Astrocyte (in vitro differentiated cells and primary cell): ENCODE data around the gene GLRA1. TPM values are rescaled to one million over a fixed set of nuclear protein-coding genes. Genes with fewer than 3 reads are reported as not detected.

Experiments
- DNase-seq: peaks from one replicate; pipeline ENCODE4 v3.0.0-alpha.2; 2010; ENCODE audit warnings: low read depth
- FAIRE-seq: peaks from 2 replicates; lab custom pipeline; 2011; peaks lifted over from hg19 to GRCh38; lab: Jason Lieb, UNC
- H2AFZ ChIP-seq: 2 replicates; pipeline ENCODE4 v1.6.0; 2012; ENCODE audit warnings: low read depth, low read length, inconsistent platforms
- H3K27ac ChIP-seq: 2 replicates; pipeline ENCODE4 v1.5.1; 2011; ENCODE audit warnings: low read depth, low read length, inconsistent platforms
- H3K27me3 ChIP-seq: 2 replicates; pipeline ENCODE4 v1.6.0; 2011; ENCODE audit warnings: low read length, inconsistent platforms; ENCODE audit not compliant: insufficient read depth
- H3K36me3 ChIP-seq: 2 replicates; pipeline ENCODE4 v1.5.1; 2011; ENCODE audit warnings: low read length, inconsistent platforms; ENCODE audit not compliant: insufficient read depth
- H3K4me1 ChIP-seq: 2 replicates; pipeline ENCODE4 v1.5.1; 2011; ENCODE audit warnings: low read length, inconsistent platforms; ENCODE audit not compliant: insufficient read depth
- H3K4me2 ChIP-seq: 2 replicates; pipeline ENCODE4 v1.6.0; 2012; ENCODE audit warnings: low read length, inconsistent platforms
- H3K4me3 ChIP-seq: 2 replicates; pipeline ENCODE4 v1.5.1; 2011; ENCODE audit warnings: low read depth, mild to moderate bottlenecking, low read length, inconsistent platforms; ENCODE audit not compliant: insufficient read depth
- H3K79me2 ChIP-seq: 2 replicates; pipeline ENCODE4 v1.6.0; 2012; ENCODE audit warnings: mild to moderate bottlenecking, low read length, inconsistent platforms; ENCODE audit not compliant: insufficient read depth
- H3K9ac ChIP-seq: 2 replicates; pipeline ENCODE4 v1.6.0; 2012; ENCODE audit warnings: mild to moderate bottlenecking, low read length, inconsistent platforms
- H3K9me3 ChIP-seq: 2 replicates; pipeline ENCODE4 v1.5.1; 2012; ENCODE audit warnings: low read depth, mild to moderate bottlenecking, low read length, inconsistent platforms; ENCODE audit not compliant: insufficient read depth
- H4K20me1 ChIP-seq: 2 replicates; pipeline ENCODE4 v1.6.0; 2012; ENCODE audit warnings: low read length, inconsistent platforms; ENCODE audit not compliant: insufficient read depth
- H3K27ac Mint-ChIP-seq: one replicate; pipeline ENCODE4 v1.8.0; 2021; ENCODE audit warnings: mild to moderate bottlenecking, mixed read lengths; ENCODE audit not compliant: unreplicated experiment
- H3K27me3 Mint-ChIP-seq: one replicate; pipeline ENCODE4 v1.8.0; 2021; ENCODE audit warnings: low read depth, mixed read lengths; ENCODE audit not compliant: unreplicated experiment
- H3K36me3 Mint-ChIP-seq: one replicate; pipeline ENCODE4 v1.8.0; 2021; ENCODE audit warnings: low read depth, mixed read lengths; ENCODE audit not compliant: unreplicated experiment
- H3K4me1 Mint-ChIP-seq: one replicate; pipeline ENCODE4 v1.8.0; 2021; ENCODE audit warnings: low read depth, mixed read lengths; ENCODE audit not compliant: unreplicated experiment
- H3K4me3 Mint-ChIP-seq: one replicate; pipeline ENCODE4 v1.8.0; 2021; ENCODE audit warnings: mild to moderate bottlenecking, moderate library complexity, mixed read lengths; ENCODE audit not compliant: unreplicated experiment
- H3K9me3 Mint-ChIP-seq: one replicate; pipeline ENCODE4 v1.8.0; 2021; ENCODE audit warnings: mild to moderate bottlenecking, mixed read lengths; ENCODE audit not compliant: unreplicated experiment
- CTCF ChIP-seq: IDR thresholded peaks from 2 replicates; pipeline ENCODE4 v1.5.1; 2011; ENCODE audit warnings: low read depth, mild to moderate bottlenecking, inconsistent platforms, low read length, moderate library complexity; ENCODE audit not compliant: insufficient read depth
- EZH2 ChIP-seq: IDR thresholded peaks from 2 replicates; pipeline ENCODE4 v1.6.1; 2012; ENCODE audit warnings: mild to moderate bottlenecking, low read length, inconsistent platforms; ENCODE audit not compliant: insufficient read depth
- total RNA-seq: library from RNA; stranded (reverse); gene quantifications from 2 replicates; pipeline ENCODE4 v1.2.1, GENCODE V29; 2021

Gene GLRA1
- total RNA-seq, 1 donor from 2014 or later = not detected

GRCh38 chr5:151904909-151905308 lies 19.7 kb downstream of the GLRA1 start:
- no peak overlapping the region for H2AFZ ChIP-seq
- H3K9me3 Mint-ChIP-seq = no peaks in the 10 kb centered on the region
- peak overlapping the region; percentile 30 for H3K4me2 ChIP-seq
- H3K79me2 ChIP-seq = no peaks in the 10 kb centered on the region
- H3K27ac Mint-ChIP-seq = no peak overlapping the region
- no peak overlapping the region for H3K4me3 ChIP-seq
- peaks cover 38% of the 10 kb centered on the region for H3K27me3 Mint-ChIP-seq
- H3K36me3 ChIP-seq = no peaks in the 10 kb centered on the region
- no peak for TF ChIP-seq CTCF
- TF ChIP-seq EZH2 = no peak
- H3K9ac ChIP-seq = no peak overlapping the region
- DNase-seq = peak; percentile 25
- no peaks in the 10 kb centered on the region for H3K9me3 ChIP-seq
- no peak overlapping the region for H3K27ac ChIP-seq
- no peak overlapping the region for H3K4me3 Mint-ChIP-seq
- no peak for FAIRE-seq
- H3K27me3 ChIP-seq = no peaks in the 10 kb centered on the region
- H3K4me1 Mint-ChIP-seq = peaks cover 9% of the 10 kb centered on the region
- no peaks in the 10 kb centered on the region for H3K36me3 Mint-ChIP-seq
- peaks cover 16% of the 10 kb centered on the region for H3K4me1 ChIP-seq
- H4K20me1 ChIP-seq = no peaks in the 10 kb centered on the region

GRCh38 chr5:151904127-151904526 lies 20.5 kb downstream of the GLRA1 start:
- Histone ChIP-seq H3K36me3 (no peaks in the 10 kb centered on the region), H2AFZ (no peak overlapping the region), H3K4me3 (no peak overlapping the region), H3K79me2 (no peaks in the 10 kb centered on the region), H4K20me1 (no peaks in the 10 kb centered on the region), H3K27me3 (no peaks in the 10 kb centered on the region), H3K4me2 (no peak overlapping the region), H3K9ac (no peak overlapping the region), H3K9me3 (no peaks in the 10 kb centered on the region), H3K4me1 (peaks cover 16% of the 10 kb centered on the region), H3K27ac (no peak overlapping the region)
- peaks cover 40% of the 10 kb centered on the region for H3K27me3 Mint-ChIP-seq
- H3K4me3 Mint-ChIP-seq = no peak overlapping the region
- no peaks in the 10 kb centered on the region for H3K36me3 Mint-ChIP-seq
- TF ChIP-seq EZH2 (no peak), CTCF (no peak)
- H3K4me1 Mint-ChIP-seq = peaks cover 9% of the 10 kb centered on the region
- DNase-seq = no peak
- FAIRE-seq = no peak
- no peaks in the 10 kb centered on the region for H3K9me3 Mint-ChIP-seq
- no peak overlapping the region for H3K27ac Mint-ChIP-seq

- Histone ChIP-seq H3K79me2 (no peaks in the 10 kb centered on the region), H3K4me1 (peaks cover 16% of the 10 kb centered on the region), H3K4me3 (no peak overlapping the region), H3K27ac (no peak overlapping the region), H3K9me3 (no peaks in the 10 kb centered on the region), H3K4me2 (no peak overlapping the region), H3K9ac (no peak overlapping the region), H3K27me3 (no peaks in the 10 kb centered on the region), H2AFZ (no peak overlapping the region), H4K20me1 (no peaks in the 10 kb centered on the region), H3K36me3 (no peaks in the 10 kb centered on the region)
- peaks cover 9% of the 10 kb centered on the region for H3K4me1 Mint-ChIP-seq
- DNase-seq (no peak), FAIRE-seq (no peak)
- no peak overlapping the region for H3K27ac Mint-ChIP-seq
- peaks cover 39% of the 10 kb centered on the region for H3K27me3 Mint-ChIP-seq
- TF ChIP-seq CTCF (no peak), EZH2 (no peak)
- H3K4me3 Mint-ChIP-seq = no peak overlapping the region
- no peaks in the 10 kb centered on the region for H3K9me3 Mint-ChIP-seq
- H3K36me3 Mint-ChIP-seq = no peaks in the 10 kb centered on the region
These were observed 21.4 kb downstream of the GLRA1 start for GRCh38 chr5:151903243-151903653.
